Measurements from ENCODE around the gene ZNF646.

The ZNF646 gene

DNA sequence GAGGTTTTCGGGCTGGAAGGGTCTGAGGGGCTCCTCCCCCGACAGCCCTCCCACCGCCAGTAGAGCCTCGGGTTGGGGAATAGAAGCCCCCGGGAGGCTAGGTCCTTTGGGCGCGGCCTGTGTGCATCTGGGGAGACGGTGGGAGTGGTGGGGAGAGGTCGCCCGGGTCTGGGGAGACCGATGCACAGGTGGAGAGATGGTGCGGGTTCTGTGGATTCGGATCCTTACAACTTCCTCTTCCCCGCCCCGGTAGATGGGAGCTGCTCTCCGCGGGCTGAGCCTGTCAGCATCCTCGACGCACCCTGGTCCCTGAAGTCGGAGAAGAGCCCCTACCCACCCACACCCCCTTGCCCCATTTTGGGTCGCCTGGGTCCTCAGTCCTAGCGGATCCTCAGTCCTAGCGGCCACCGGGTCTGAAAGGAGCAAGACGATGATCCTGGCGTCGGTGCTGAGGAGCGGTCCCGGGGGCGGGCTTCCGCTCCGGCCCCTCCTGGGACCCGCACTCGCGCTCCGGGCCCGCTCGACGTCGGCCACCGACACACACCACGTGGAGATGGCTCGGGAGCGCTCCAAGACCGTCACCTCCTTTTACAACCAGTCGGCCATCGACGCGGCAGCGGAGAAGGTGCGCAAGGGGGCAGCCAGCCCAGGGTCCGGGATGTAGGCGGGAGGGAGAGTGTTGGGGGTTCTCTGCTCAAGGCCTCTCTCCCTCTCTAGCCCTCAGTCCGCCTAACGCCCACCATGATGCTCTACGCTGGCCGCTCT lies 34.8 kb downstream of the ZNF646 start:
- TF ChIP-seq, protein P1, sequence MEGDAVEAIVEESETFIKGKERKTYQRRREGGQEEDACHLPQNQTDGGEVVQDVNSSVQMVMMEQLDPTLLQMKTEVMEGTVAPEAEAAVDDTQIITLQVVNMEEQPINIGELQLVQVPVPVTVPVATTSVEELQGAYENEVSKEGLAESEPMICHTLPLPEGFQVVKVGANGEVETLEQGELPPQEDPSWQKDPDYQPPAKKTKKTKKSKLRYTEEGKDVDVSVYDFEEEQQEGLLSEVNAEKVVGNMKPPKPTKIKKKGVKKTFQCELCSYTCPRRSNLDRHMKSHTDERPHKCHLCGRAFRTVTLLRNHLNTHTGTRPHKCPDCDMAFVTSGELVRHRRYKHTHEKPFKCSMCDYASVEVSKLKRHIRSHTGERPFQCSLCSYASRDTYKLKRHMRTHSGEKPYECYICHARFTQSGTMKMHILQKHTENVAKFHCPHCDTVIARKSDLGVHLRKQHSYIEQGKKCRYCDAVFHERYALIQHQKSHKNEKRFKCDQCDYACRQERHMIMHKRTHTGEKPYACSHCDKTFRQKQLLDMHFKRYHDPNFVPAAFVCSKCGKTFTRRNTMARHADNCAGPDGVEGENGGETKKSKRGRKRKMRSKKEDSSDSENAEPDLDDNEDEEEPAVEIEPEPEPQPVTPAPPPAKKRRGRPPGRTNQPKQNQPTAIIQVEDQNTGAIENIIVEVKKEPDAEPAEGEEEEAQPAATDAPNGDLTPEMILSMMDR (IDR thresholded peaks at IDR 0.05; ENCODE audit: low read length, missing control alignments), result no peak
- DNase-seq (ENCODE audit: low read depth), result no peak
- H3K4me3 ChIP-seq (replicated peaks; ENCODE audit: low read depth, low read length), result peak overlapping the region; percentile 83

DNA sequence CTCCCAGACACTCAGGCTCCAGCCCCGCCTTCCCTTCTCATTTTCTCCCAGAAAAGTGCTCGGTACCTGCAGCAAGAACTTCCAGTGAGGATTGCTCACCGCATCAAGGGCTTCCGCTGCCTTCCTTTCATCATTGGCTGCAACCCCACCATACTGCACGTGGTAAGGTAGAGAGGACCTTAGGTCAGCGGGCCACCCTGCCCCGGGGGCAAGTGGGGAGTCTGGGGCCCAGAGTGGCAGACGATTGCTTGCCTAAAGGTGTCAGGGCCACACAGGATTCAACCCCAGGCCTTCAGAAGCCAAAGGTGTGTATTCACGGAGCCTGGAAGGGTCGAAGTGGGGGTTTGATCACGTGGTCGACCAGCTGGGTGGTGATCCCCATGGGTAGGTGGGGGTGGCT lies 35.4 kb downstream of the ZNF646 start:
- no peak for DNase-seq (ENCODE audit: low read depth)
- TF ChIP-seq, protein P1 (IDR thresholded peaks at IDR 0.05; ENCODE audit: low read length, missing control alignments), result no peak
- no peak overlapping the region for H3K4me3 ChIP-seq (replicated peaks; ENCODE audit: low read depth, low read length)

DNA sequence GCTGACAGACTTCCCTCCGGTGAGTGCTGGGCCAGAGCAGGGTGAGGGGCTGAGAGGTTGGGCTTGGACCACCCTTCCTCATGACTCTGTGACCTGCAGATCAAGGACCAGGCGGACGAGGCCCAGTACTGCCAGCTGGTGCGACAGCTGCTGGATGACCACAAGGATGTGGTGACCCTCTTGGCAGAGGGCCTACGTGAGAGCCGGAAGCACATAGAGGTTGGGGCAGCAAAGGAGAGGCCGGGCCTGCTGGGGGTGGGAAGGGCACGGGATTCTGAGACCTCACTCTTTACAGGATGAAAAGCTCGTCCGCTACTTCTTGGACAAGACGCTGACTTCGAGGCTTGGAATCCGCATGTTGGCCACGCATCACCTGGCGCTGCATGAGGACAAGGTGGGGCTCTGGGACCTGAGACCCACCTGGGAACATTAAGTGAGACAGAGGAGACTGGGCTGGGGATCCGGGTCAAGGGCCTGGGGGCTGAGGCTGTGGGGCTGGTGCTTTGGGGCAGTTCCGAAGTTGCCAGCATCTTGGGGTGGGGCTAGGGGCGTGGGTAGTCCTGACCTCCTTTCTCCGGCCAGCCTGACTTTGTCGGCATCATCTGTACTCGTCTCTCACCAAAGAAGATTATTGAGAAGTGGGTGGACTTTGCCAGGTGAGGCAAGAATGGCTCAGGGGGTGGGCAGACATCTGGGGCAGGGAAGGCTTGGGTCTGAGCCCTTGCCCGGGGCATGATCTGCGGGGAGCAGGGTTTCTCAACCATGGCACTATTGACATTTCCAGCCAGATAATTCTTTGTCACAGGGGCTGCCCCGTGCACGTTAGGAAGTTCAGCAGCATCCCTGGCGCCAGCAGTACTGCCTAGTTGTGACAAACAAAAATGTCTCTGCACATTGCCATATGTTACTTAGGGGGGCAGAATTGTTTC lies 36.1 kb downstream of the ZNF646 start:
- TF ChIP-seq, protein P1 (IDR thresholded peaks at IDR 0.05; ENCODE audit: low read length, missing control alignments), result no peak
- H3K4me3 ChIP-seq (replicated peaks; ENCODE audit: low read depth, low read length), result no peak overlapping the region
- DNase-seq (ENCODE audit: low read depth), result no peak

DNA sequence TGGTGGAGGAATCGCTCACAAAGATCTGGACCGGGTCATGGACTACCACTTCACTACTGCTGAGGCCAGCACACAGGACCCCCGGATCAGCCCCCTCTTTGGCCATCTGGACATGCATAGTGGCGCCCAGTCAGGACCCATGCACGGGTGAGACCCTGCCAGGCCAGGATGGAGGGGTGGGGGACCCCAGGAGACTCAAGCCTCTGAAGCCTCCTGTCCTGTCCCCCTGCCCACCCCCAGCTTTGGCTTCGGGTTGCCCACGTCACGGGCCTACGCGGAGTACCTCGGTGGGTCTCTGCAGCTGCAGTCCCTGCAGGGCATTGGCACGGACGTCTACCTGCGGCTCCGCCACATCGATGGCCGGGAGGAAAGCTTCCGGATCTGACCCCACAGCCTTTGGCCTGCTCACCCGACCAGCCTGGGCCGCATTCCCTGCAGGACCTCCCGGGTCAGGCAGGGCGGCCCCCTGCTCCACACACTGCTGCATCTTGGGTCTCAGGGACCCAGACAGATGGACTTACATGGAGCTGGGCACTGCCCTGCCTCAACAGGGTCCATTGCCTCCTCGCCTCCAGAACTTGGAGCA lies 37.8 kb downstream of the ZNF646 start:
- no peak overlapping the region for H3K4me3 ChIP-seq (replicated peaks; ENCODE audit: low read depth, low read length)
- TF ChIP-seq, protein P1 (IDR thresholded peaks at IDR 0.05; ENCODE audit: low read length, missing control alignments), result no peak
- no peak for DNase-seq (ENCODE audit: low read depth)

DNA sequence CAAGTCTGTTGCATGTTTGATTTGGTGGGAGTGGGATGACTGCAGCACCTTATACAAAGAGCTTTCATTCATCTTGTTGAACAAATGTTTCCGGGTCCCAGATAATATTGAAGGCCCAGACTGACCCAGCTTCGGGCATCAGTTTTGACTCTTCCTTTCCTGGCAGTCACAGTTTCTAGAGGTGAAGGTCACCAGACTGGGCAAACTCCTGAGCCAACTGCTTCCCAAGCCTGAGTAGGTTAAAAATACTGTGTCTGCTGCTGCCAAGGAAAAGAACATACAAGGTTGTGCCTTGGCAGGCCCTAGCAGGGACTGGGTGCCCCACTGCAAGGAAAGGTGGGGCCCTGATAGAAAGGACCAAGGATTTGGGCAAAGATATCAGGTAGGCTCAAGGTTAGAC lies 38.5 kb downstream of the ZNF646 start:
- TF ChIP-seq, protein P1 (IDR thresholded peaks at IDR 0.05; ENCODE audit: low read length, missing control alignments), result no peak
- DNase-seq (ENCODE audit: low read depth), result no peak

DNA sequence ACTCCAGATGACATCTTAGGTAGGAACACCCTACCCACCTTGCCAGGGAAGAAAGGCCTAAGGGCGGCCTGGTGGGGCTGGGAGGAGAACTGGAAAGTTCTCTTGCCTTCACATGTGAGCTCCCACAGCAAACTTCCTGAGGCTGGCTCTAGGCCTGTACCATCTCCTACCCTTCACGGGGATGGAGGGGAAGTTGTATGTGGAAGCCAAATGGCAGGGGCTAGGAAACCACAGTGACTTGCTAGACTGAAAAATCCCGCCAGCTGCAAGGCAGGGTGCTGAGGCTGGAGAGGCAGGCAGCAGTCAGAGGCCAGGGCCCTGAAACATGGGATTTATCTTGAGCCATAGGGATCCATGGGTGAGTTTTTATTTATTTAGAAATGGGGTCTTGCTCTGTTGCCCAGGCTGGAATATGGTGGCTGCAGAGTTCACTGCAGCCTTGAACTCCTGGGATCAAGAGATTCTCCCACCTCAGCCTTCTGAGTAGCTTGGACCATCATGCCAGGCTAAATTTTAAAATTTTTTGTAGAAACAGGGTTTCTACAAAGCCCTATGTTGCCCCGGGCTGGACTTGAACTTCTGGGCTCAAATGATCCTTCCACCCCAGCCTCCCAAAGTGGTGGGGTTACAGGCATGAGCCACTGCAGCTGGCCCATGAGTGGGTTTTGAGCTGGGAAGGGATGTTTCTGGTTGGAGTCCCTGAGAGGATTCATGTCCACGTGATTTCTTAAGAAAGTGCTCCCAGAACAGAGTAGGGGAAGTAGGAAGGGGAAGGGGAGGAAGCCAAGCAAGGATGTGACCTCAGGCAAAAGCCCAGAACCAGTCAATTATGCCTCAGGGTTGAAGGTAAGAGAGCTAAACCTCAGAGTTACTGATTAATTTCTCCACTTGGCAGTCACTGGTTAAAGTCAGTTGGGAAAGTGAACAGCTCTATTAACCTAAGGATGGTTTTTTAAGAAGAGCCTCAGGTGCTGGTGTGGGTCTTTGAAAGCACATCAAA lies 39.2 kb downstream of the ZNF646 start:
- TF ChIP-seq, protein P1 (IDR thresholded peaks at IDR 0.05; ENCODE audit: low read length, missing control alignments), result no peak
- no peak for DNase-seq (ENCODE audit: low read depth)
- no peak overlapping the region for H3K4me3 ChIP-seq (replicated peaks; ENCODE audit: low read depth, low read length)

More for the DNA sequence above, 38.5 kb downstream of the ZNF646 start:
- H3K4me3 ChIP-seq (replicated peaks; ENCODE audit: low read depth, low read length), result no peak overlapping the region

Measured in fibroblast of pulmonary artery (primary cell).